Measurements from ENCODE around the gene DOP1A.

GRCh38 chr6:83083476-83083875 is 16.0 kb downstream of the DOP1A start:
- TF ChIP-seq, protein P1, sequence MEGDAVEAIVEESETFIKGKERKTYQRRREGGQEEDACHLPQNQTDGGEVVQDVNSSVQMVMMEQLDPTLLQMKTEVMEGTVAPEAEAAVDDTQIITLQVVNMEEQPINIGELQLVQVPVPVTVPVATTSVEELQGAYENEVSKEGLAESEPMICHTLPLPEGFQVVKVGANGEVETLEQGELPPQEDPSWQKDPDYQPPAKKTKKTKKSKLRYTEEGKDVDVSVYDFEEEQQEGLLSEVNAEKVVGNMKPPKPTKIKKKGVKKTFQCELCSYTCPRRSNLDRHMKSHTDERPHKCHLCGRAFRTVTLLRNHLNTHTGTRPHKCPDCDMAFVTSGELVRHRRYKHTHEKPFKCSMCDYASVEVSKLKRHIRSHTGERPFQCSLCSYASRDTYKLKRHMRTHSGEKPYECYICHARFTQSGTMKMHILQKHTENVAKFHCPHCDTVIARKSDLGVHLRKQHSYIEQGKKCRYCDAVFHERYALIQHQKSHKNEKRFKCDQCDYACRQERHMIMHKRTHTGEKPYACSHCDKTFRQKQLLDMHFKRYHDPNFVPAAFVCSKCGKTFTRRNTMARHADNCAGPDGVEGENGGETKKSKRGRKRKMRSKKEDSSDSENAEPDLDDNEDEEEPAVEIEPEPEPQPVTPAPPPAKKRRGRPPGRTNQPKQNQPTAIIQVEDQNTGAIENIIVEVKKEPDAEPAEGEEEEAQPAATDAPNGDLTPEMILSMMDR (IDR thresholded peaks at IDR 0.05): no peak
- no peak for TF ChIP-seq EP300 (IDR thresholded peaks at IDR 0.05)
- TF ChIP-seq POLR2AphosphoS5 (IDR thresholded peaks at IDR 0.05): no peak
- no peak for TF ChIP-seq POLR2A (IDR thresholded peaks at IDR 0.05)

Measured in sigmoid colon (tissue), 4 donors.